HG03571 (cell line): Measurements from ENCODE around the gene LILRB4.
"Not testable (repeated sequence)": the region's sequence is repeated elsewhere in the genome, so short reads cannot be mapped to it uniquely, and the experiment has no call there.

Experiments
- ATAC-seq: cut with Tn5 transposase; IDR thresholded peaks from one replicate; pipeline ENCODE4 v1.9.1; 2021; ENCODE audit not compliant: unreplicated experiment

Gene LILRB4

GRCh38 chr19:54691582-54692297 is 29.0 kb downstream of the LILRB4 start:
- ATAC-seq: no peak

DNA sequence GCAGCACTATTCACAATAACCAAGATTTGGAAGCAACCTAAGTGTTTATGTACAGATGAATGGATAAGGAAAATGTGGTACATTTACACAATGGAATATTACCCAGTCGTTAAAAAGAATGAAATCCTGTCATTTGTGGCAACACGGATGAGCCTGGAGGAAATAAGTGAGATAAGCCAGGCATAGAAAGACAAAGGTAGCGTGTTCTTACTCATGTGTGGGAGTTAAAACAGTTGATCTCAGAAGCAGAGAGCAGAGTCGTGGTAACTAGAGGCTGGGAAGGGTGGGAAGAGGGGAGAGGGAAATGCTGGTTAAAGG is 29.5 kb downstream of the LILRB4 start:
- ATAC-seq: no peak

GRCh38 chr19:54694648-54695047 is 31.9 kb downstream of the LILRB4 start:
- no peak for ATAC-seq

DNA sequence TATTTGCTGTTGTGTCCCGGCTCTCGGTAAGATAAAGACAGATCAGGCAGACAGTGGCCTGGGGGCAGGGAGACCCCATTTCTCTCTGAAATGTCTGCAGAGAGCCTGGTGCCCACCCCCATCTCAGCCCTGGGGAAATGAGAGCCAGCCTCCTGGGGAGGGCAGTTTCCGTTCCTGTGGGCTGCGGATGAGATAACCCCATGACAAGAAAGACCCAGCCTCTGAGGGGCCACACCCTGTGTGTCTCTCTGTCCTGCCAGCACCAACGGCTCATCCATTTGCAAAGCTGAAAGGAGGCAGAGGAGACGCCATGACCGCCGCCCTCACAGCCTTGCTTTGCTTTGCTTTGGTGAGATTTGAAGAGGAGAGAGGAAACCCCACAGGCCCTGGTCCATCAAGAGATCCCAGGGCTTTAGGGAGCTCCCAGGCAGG is 33.3 kb downstream of the LILRB4 start:
- no peak for ATAC-seq

- no peak for ATAC-seq
Measured at GRCh38 chr19:54696766-54697165, 34.0 kb downstream of the LILRB4 start.

- not testable (repeated sequence) for ATAC-seq
Measured at GRCh38 chr19:54697716-54698115, 34.9 kb downstream of the LILRB4 start.

- ATAC-seq: no peak
Measured at GRCh38 chr19:54704928-54705327, 42.1 kb downstream of the LILRB4 start.

GRCh38 chr19:54707962-54708361 is 45.2 kb downstream of the LILRB4 start:
- no peak for ATAC-seq

GRCh38 chr19:54708781-54709180 is 46.0 kb downstream of the LILRB4 start:
- no peak for ATAC-seq

- ATAC-seq: no peak
Measured at GRCh38 chr19:54709212-54709948, 46.6 kb downstream of the LILRB4 start.

DNA sequence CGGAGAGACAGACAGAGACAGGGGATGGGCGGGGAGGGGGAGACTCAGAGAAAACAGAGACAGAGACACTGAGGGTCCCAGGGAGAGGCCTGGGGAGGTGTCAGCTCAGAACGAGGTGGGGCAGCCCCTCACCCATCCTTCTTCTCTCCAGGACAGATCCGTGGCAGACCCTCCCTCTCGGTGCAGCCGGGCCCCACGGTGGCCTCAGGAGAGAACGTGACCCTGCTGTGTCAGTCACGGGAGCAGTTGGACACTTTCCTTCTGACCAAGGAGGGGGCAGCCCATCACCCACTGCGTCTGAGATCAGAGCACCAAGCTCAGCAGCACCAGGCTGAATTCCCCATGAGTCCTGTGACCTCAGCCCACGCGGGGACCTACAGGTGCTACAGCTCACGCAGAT is 47.2 kb downstream of the LILRB4 start:
- not testable (repeated sequence) for ATAC-seq
